Measurements from ENCODE around the gene PES1. TPM values are rescaled to one million over a fixed set of nuclear protein-coding genes. Genes with fewer than 3 reads are reported as not detected.
"Not testable (repeated sequence)": the region's sequence is repeated elsewhere in the genome, so short reads cannot be mapped to it uniquely, and the experiment has no call there.

PES1 gene
- total RNA-seq, 4 donors from 2014 or later, result 46.7 to 59.9 (median 53.1) TPM

GRCh38 chr22:30547188-30547587 is 44.5 kb downstream of the PES1 start:
- Histone ChIP-seq H3K4me1 (peaks cover 6% of the 10 kb centered on the region), H3K36me3 (no peaks in the 10 kb centered on the region), H3K27ac (no peak overlapping the region), H3K4me3 (no peak overlapping the region), H3K27me3 (peaks cover 24% of the 10 kb centered on the region), H3K9me3 (no peaks in the 10 kb centered on the region)
- no peak for TF ChIP-seq POLR2AphosphoS5 (IDR thresholded peaks at IDR 0.05)
- TF ChIP-seq CTCF (IDR thresholded peaks at IDR 0.05), result no peak
- TF ChIP-seq EP300 (IDR thresholded peaks at IDR 0.05), result no peak
- TF ChIP-seq POLR2A (IDR thresholded peaks at IDR 0.05), result no peak
- 82% methylated on average over 4 of the region's 4 CpGs for WGBS
- no peak for DNase-seq (ENCODE audit: low spot score in 2 of 2)

- Histone ChIP-seq H3K9me3 (no peaks in the 10 kb centered on the region), H3K4me1 (peaks cover 10% of the 10 kb centered on the region), H3K36me3 (no peaks in the 10 kb centered on the region), H3K27me3 (peaks cover 30% of the 10 kb centered on the region), H3K27ac (no peak within 1 kb of the TSS), H3K4me3 (no peak within 1 kb of the TSS)
- WGBS, result 66% methylated on average over 7 of the region's 7 CpGs
- no peak for DNase-seq (ENCODE audit: low spot score in 2 of 2)
- TF ChIP-seq POLR2A (IDR thresholded peaks at IDR 0.05), result no peak
- no peak for TF ChIP-seq POLR2AphosphoS5 (IDR thresholded peaks at IDR 0.05)
- TF ChIP-seq EP300 (IDR thresholded peaks at IDR 0.05), result no peak
- no peak for TF ChIP-seq CTCF (IDR thresholded peaks at IDR 0.05)
Measured at GRCh38 chr22:30546616-30547015, 45.1 kb downstream of the PES1 start, which contains the start of gene SEC14L6. SEC14L6 (minus strand) TSS chr22:30546741; CDS start chr22:30546682, 59 bp downstream.

- peak overlapping the region; percentile 45 for H3K4me3 ChIP-seq
- no peaks in the 10 kb centered on the region for H3K9me3 ChIP-seq
- H3K27ac ChIP-seq, result no peak overlapping the region
- no peak for DNase-seq (ENCODE audit: low spot score in 2 of 2)
- WGBS, result 67% methylated on average over 9 of the region's 12 CpGs
- H3K27me3 ChIP-seq, result peaks cover 40% of the 10 kb centered on the region
- peaks cover 10% of the 10 kb centered on the region for H3K4me1 ChIP-seq
- H3K36me3 ChIP-seq, result no peaks in the 10 kb centered on the region
- TF ChIP-seq CTCF (IDR thresholded peaks at IDR 0.05) (no peak), POLR2AphosphoS5 (IDR thresholded peaks at IDR 0.05) (no peak), EP300 (IDR thresholded peaks at IDR 0.05) (no peak), POLR2A (IDR thresholded peaks at IDR 0.05) (no peak)
Measured at GRCh38 chr22:30542811-30543188, 48.9 kb downstream of the PES1 start.

- DNase-seq (ENCODE audit: low spot score in 2 of 2), result no peak
- Histone ChIP-seq H3K36me3 (no peaks in the 10 kb centered on the region), H3K27ac (no peak overlapping the region), H3K4me1 (peaks cover 10% of the 10 kb centered on the region), H3K4me3 (peak overlapping the region; percentile 45), H3K9me3 (no peaks in the 10 kb centered on the region), H3K27me3 (peaks cover 40% of the 10 kb centered on the region)
- no peak for TF ChIP-seq EP300 (IDR thresholded peaks at IDR 0.05)
- TF ChIP-seq CTCF (IDR thresholded peaks at IDR 0.05), result no peak
- TF ChIP-seq POLR2A (IDR thresholded peaks at IDR 0.05), result no peak
- TF ChIP-seq POLR2AphosphoS5 (IDR thresholded peaks at IDR 0.05), result no peak
- 11% methylated on average over 16 of the region's 64 CpGs for WGBS
Measured at GRCh38 chr22:30541961-30542810, 49.5 kb downstream of the PES1 start.

GRCh38 chr22:30541511-30541910 is 50.2 kb downstream of the PES1 start:
- not testable (repeated sequence) for H3K9me3 ChIP-seq; H3K36me3 ChIP-seq; H3K4me3 ChIP-seq; DNase-seq (ENCODE audit: low spot score in 2 of 2); H3K27ac ChIP-seq
- Histone ChIP-seq H3K27me3 (peaks cover 40% of the 10 kb centered on the region), H3K4me1 (peaks cover 10% of the 10 kb centered on the region)
- 74% methylated on average over 3 of the region's 3 CpGs for WGBS
